CD4-positive, alpha-beta memory T cell (primary cell): Measurements from ENCODE around the gene CD27. TPM values are rescaled to one million over a fixed set of nuclear protein-coding genes. Genes with fewer than 3 reads are reported as not detected.

Experiments
- CTCF ChIA-PET: fragments of 350-600 bp; sonication (Branson Sonifier 250); formaldehyde crosslinking; loops from one replicate; lab custom pipeline; 2021; ENCODE audit warnings: inconsistent platforms; ENCODE audit not compliant: partially characterized antibody; lab: Charles Lee
- POLR2A ChIA-PET: fragments of 350-600 bp; sonication (Branson Sonifier 250); formaldehyde crosslinking; loops from one replicate; lab custom pipeline; 2021; ENCODE audit not compliant: partially characterized antibody; lab: Charles Lee
- DNase-seq, 5 donors: peaks; one replicate each; pipeline versions ENCODE4 v3.0.0 to v3.0.0-alpha.2; 2020 to 2022; ENCODE audit warnings: mixed read lengths in 1 of 5
- H3K27ac ChIP-seq: one replicate; pipeline ENCODE4 v1.7.0; 2013; ENCODE audit warnings: low read depth, low read length
- H3K27me3 ChIP-seq: 2 replicates; pipeline ENCODE4 v1.7.0; 2013; ENCODE audit warnings: mild to moderate bottlenecking, low read length, moderate library complexity; ENCODE audit not compliant: insufficient read depth
- H3K36me3 ChIP-seq: 2 replicates; pipeline ENCODE4 v1.7.0; 2013; ENCODE audit warnings: mild to moderate bottlenecking, low read length, moderate library complexity; ENCODE audit not compliant: insufficient read depth
- H3K4me1 ChIP-seq: 2 replicates; pipeline ENCODE4 v1.7.0; 2013; ENCODE audit warnings: mild to moderate bottlenecking, low read length, moderate library complexity; ENCODE audit not compliant: insufficient read depth
- H3K4me3 ChIP-seq, 2 donors: one replicate each; pipeline ENCODE4 v1.7.0; 2013; ENCODE audit warnings: low read length in 2 of 2, mild to moderate bottlenecking in 1 of 2
- H3K9me3 ChIP-seq, 2 donors: one replicate each; pipeline ENCODE4 v1.7.0; 2013; ENCODE audit warnings: low read length in 2 of 2, control low read depth in 1 of 2; ENCODE audit not compliant: control insufficient read depth in 1 of 2
- H3K27ac Mint-ChIP-seq, 7 donors: one replicate each; pipeline ENCODE4 v1.8.0; 2020 to 2021; ENCODE audit warnings: mixed read lengths in 7 of 7, mild to moderate bottlenecking in 6 of 7, inconsistent platforms in 3 of 7, moderate library complexity in 3 of 7
- H3K27me3 Mint-ChIP-seq, 2 donors: one replicate each; pipeline ENCODE4 v1.8.0; 2020 to 2021; ENCODE audit warnings: mixed read lengths in 2 of 2
- H3K36me3 Mint-ChIP-seq, 2 donors: one replicate each; pipeline ENCODE4 v1.8.0; 2020 to 2021; ENCODE audit warnings: mixed read lengths in 2 of 2, inconsistent platforms in 1 of 2, mild to moderate bottlenecking in 1 of 2
- H3K4me1 Mint-ChIP-seq, 4 donors: one replicate each; pipeline ENCODE4 v1.8.0; 2020 to 2021; ENCODE audit warnings: mixed read lengths in 4 of 4, mild to moderate bottlenecking in 1 of 4
- H3K4me3 Mint-ChIP-seq, 8 donors: one replicate each; pipeline ENCODE4 v1.8.0; 2020 to 2021; ENCODE audit warnings: mixed read lengths in 8 of 8, mild to moderate bottlenecking in 7 of 8, moderate library complexity in 6 of 8, inconsistent platforms in 3 of 8
- H3K9me3 Mint-ChIP-seq, 8 donors: one replicate each; pipeline ENCODE4 v1.8.0; 2020 to 2021; ENCODE audit warnings: mixed read lengths in 8 of 8, mild to moderate bottlenecking in 5 of 8, inconsistent platforms in 3 of 8, moderate library complexity in 1 of 8
- intact Hi-C: fragments of 100-400 bp; cut with micrococcal nuclease; formaldehyde crosslinking; loops from one replicate; pipeline ENCODE4 v1.15.1; 2023
- polyA plus RNA-seq, 2 donors: library from polyadenylated mRNA; unstranded; fragments of 300-500 nt; fragmentation: Illumina TruSeq; gene quantifications; one replicate each; pipeline ENCODE4 v1.2.3, GENCODE V29; 2021
- total RNA-seq, 2 experiments: library from RNA; stranded (reverse); gene quantifications; one replicate each; pipeline ENCODE4 v1.2.3, GENCODE V29; 2021

CD27 gene
- total and polyA plus RNA-seq, 4 experiments from 2014 or later, result 117 to 402 (median 233) TPM

DNA sequence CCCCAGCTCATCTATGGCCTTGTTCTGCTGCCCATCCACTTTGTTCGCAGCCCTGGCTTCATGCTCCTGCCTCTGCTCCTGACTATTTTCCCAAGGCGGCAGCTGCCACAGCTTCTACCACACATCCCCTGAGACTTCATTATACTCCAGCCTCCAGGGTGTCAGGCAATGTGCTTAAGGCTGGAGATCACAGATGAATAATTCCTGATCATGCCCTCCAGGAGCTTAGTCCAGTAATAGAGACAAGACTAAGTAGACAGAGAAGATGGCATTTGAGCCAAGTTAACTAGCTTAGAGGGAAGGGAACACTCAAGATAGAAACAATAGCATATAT, 14.2 kb downstream of the CD27 start:
- peaks cover 77% of the 10 kb centered on the region for H3K4me1 ChIP-seq
- H3K36me3 ChIP-seq, result peaks cover 41% of the 10 kb centered on the region
- CTCF ChIA-PET, result interaction anchor here (4.1 to 10.5 kb wide), 4 partner anchors 10 to 123 kb away, joined by 15 to 341 read pairs (median 190); partner anchors contain the start of genes CD27 and TAPBPL
- intact Hi-C loops, result no loop called here
- peaks cover 52 to 70% of the 10 kb centered on the region in 2 donors for H3K36me3 Mint-ChIP-seq
- no peaks in the 10 kb centered on the region for H3K9me3 Mint-ChIP-seq
- no peaks in the 10 kb centered on the region for H3K27me3 Mint-ChIP-seq
- no peak for DNase-seq
- peak overlapping the region; percentile 33 for H3K27ac ChIP-seq
- H3K9me3 ChIP-seq, result no peaks in the 10 kb centered on the region
- no peaks in the 10 kb centered on the region for H3K27me3 ChIP-seq
- H3K4me1 Mint-ChIP-seq, result peaks cover 61 to 88% (median 75%) of the 10 kb centered on the region in 4 donors
- H3K4me3 Mint-ChIP-seq, result peak overlapping the region in 4 of 8 donors; percentile 30 to 63 (median 44)
- POLR2A ChIA-PET, result interaction anchor here (1.3 to 10.7 kb wide), 6 partner anchors 9 to 77 kb away, joined by 4 to 728 read pairs (median 138); partner anchors contain the start of genes CD27, GAPDH, MRPL51 and NCAPD2
- peak overlapping the region; percentile 81 to 93 (median 88) for H3K27ac Mint-ChIP-seq
- no peak overlapping the region for H3K4me3 ChIP-seq

DNA sequence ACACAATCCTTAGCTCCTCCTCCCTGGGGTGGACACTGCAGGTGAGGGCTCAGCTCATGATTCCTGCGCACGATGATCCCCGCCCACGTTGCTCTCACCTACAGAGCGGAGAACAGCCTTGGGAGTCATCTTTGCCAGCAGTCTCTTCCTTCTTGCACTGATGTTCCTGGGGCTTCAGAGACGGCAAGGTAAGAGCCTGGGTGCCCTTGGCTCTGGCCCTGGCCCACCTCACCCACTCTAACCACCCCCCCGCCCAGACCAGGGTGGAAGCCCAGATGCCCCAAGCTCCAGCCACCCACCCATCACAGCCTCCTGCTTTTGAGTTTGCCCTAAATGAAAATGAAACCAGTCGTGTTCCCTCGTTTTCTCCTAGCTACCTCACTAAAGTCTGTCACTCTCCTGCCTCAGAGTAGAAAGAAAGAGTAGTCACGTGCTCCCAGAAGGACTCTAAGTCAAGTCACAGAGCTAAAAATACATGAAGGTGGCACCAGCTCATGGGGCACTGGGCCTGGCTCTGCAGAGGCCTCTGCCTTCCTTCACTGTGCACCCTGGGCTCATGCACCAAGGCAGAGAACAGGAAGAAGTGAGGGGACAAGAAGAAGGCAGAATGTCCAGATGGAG, 16.1 kb downstream of the CD27 start:
- Mint-ChIP-seq H3K36me3 (peaks cover 58 to 71% of the 10 kb centered on the region in 2 donors), H3K27me3 (no peaks in the 10 kb centered on the region), H3K4me3 (peak overlapping the region; percentile 53 to 89 (median 80)), H3K9me3 (no peaks in the 10 kb centered on the region), H3K27ac (peak overlapping the region; percentile 90 to 99 (median 98)), H3K4me1 (peaks cover 64 to 90% (median 79%) of the 10 kb centered on the region in 4 donors)
- intact Hi-C loops, result loop anchor here (1.0 kb wide), 1 partner anchor 9 kb away; the partner anchor contains the start of gene TAPBPL
- ChIA-PET POLR2A (interaction anchor here (1.0 to 10.7 kb wide), 12 partner anchors 10 to 367 kb away, joined by 3 to 728 read pairs (median 58); partner anchors contain the start of genes CD27, GAPDH, IFFO1 and MRPL51), CTCF (interaction anchor here (0.8 to 10.5 kb wide), 10 partner anchors 10 to 138 kb away, joined by 3 to 341 read pairs (median 13); partner anchors contain the start of genes CD27, GAPDH, MRPL51 and TAPBPL)
- Histone ChIP-seq H3K27me3 (no peaks in the 10 kb centered on the region), H3K36me3 (peaks cover 45% of the 10 kb centered on the region), H3K4me3 (peak overlapping the region; percentile 27 to 42), H3K27ac (peak overlapping the region; percentile 82), H3K4me1 (peaks cover 82% of the 10 kb centered on the region), H3K9me3 (no peaks in the 10 kb centered on the region)
- DNase-seq, result peak in 4 of 5 donors; percentile 41 to 67 (median 52)

DNA sequence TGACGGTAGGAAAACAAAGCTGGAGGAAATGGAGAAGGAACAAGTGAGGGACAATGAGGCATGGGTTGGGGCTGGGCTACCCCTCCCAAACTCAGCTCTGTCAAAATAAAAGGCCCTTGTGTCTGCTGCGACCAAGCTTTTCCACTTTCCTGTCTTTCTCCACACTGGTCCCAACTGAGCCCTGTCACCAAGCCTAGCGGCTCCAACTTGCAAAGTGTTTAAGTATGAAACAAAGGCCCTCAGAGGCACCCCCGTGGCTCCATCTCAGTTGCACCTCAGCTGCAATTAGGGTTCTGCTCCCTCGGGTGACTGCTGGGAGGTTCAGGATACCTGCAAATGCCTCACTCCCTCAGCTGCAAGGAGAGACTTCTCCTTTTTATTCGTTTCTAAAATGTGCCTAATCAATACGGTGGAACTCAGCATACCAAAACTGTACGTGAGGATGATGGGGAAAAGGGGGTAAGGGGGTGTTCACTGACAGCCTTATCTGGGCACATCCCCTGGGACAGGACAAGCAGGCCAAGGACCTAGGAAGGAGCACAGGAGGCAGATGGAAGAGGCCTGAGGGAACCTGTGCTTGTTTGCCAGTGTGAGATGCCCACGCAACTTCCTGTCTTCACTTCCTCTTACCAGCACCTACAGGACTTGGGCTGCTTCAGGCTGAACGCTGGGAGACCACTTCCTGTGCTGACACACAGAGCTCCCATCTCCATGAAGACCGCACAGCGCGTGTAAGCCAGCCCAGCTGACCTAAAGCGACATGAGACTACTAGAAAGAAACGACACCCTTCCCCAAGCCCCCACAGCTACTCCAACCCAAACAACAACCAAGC, 16.9 kb downstream of the CD27 start:
- peaks cover 65 to 93% (median 80%) of the 10 kb centered on the region in 4 donors for H3K4me1 Mint-ChIP-seq
- H3K36me3 Mint-ChIP-seq, result peaks cover 55 to 71% of the 10 kb centered on the region in 2 donors
- Histone ChIP-seq H3K4me1 (peaks cover 89% of the 10 kb centered on the region), H3K9me3 (no peaks in the 10 kb centered on the region), H3K4me3 (peak overlapping the region in 1 of 2 donors; percentile 42), H3K27me3 (no peaks in the 10 kb centered on the region), H3K27ac (peak overlapping the region; percentile 82), H3K36me3 (peaks cover 52% of the 10 kb centered on the region)
- peak; percentile 82 to 96 (median 86) for DNase-seq
- no peaks in the 10 kb centered on the region for H3K27me3 Mint-ChIP-seq
- intact Hi-C loops, result loop anchor here (1.0 to 2.0 kb wide), 4 partner anchors 9 to 127 kb away; partner anchors contain the start of genes CD27, MRPL51 and TAPBPL
- H3K4me3 Mint-ChIP-seq, result peak overlapping the region; percentile 53 to 89 (median 80)
- POLR2A ChIA-PET, result interaction anchor here (0.9 to 10.7 kb wide), 17 partner anchors 9 to 367 kb away, joined by 3 to 728 read pairs (median 9); partner anchors contain the start of genes CD27, GAPDH, IFFO1 and MRPL51
- H3K27ac Mint-ChIP-seq, result peak overlapping the region; percentile 90 to 99 (median 98)
- no peaks in the 10 kb centered on the region for H3K9me3 Mint-ChIP-seq
- CTCF ChIA-PET, result interaction anchor here (0.7 to 10.5 kb wide), 14 partner anchors 9 to 138 kb away, joined by 3 to 341 read pairs (median 9); partner anchors contain the start of genes CD27, GAPDH, MRPL51 and TAPBPL

DNA sequence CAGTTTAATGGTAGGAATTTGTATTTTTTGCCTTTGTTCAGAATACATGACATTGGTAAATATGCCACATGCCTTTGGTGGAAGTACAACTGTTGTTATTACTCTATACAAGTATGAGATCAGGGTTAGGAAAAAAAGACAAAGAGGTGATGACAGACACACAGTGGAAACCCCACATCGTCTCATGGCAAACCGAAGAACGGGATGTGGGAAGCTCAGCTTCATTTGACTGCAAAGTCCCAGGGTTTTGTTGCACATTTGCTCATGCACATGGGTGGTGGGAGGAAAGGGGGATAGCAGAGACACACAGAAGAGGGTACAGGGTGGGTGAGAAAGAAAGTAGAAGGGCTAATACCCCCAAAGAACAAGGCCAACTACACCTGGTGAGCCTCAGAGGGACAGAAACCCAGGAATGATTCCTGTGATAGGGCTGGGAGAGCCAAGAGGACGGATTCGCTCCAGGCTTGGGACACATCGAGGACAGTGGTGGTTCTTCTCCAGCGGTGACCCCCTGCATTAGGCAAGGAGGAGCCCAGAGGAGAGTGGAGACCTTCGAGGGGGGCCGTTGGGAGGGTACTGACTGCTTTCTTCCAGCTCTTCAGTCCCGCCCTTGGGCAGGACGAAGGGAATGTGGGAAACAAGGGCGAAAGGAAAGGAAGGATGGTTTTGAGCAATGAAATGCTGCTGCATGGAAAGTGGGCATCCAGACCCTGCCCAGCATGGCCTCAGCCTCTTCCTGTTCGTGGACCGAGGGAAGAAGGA, 17.7 kb downstream of the CD27 start:
- peaks cover 89% of the 10 kb centered on the region for H3K4me1 ChIP-seq
- POLR2A ChIA-PET, result interaction anchor here (0.6 to 10.7 kb wide), 19 partner anchors 8 to 497 kb away, joined by 3 to 728 read pairs (median 8); partner anchors contain the start of genes CD27, GAPDH, IFFO1 and MRPL51
- H3K9me3 ChIP-seq, result no peaks in the 10 kb centered on the region
- Mint-ChIP-seq H3K36me3 (peaks cover 50 to 71% of the 10 kb centered on the region in 2 donors), H3K4me3 (peak overlapping the region; percentile 53 to 89 (median 80)), H3K27ac (peak overlapping the region; percentile 90 to 99 (median 98)), H3K9me3 (no peaks in the 10 kb centered on the region), H3K27me3 (no peaks in the 10 kb centered on the region), H3K4me1 (peaks cover 68 to 94% (median 82%) of the 10 kb centered on the region in 4 donors)
- intact Hi-C loops, result loop anchor here (1.0 to 2.0 kb wide), 3 partner anchors 18 to 128 kb away; partner anchors contain the start of genes CD27 and MRPL51
- H3K27me3 ChIP-seq, result no peaks in the 10 kb centered on the region
- peak overlapping the region; percentile 82 for H3K27ac ChIP-seq
- CTCF ChIA-PET, result interaction anchor here (0.7 to 10.5 kb wide), 14 partner anchors 8 to 139 kb away, joined by 3 to 341 read pairs (median 10); partner anchors contain the start of genes CD27, GAPDH, MRPL51 and TAPBPL
- peak overlapping the region in 1 of 2 donors; percentile 28 for H3K4me3 ChIP-seq
- peaks cover 45% of the 10 kb centered on the region for H3K36me3 ChIP-seq
- peak in 1 of 5 donors; percentile 80 for DNase-seq

DNA sequence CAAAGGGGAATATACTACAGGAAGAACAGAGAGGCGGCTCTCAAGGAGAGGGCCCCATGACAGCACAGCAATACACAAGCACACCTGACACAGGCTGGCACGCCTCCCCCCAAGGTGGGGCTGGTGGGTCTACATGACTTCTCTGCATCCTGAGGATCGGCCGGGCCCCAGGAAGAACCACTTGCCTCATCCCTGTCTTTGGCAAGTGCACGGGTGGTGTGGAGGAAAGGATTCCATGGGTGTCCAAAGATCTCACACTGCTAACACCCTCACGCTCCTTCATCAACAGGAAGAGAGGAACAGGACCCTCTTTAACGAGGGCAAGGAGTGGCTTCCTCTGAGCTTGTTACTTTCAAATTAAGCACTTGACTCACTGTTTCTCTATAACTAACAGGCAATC, 18.5 kb downstream of the CD27 start:
- Mint-ChIP-seq H3K27ac (peak overlapping the region; percentile 90 to 99 (median 98)), H3K9me3 (no peaks in the 10 kb centered on the region), H3K36me3 (peaks cover 50 to 73% of the 10 kb centered on the region in 2 donors), H3K4me1 (peaks cover 71 to 97% (median 87%) of the 10 kb centered on the region in 4 donors), H3K27me3 (no peaks in the 10 kb centered on the region), H3K4me3 (peak overlapping the region; percentile 53 to 89 (median 80))
- H3K27ac ChIP-seq, result peak overlapping the region; percentile 82
- no peaks in the 10 kb centered on the region for H3K27me3 ChIP-seq
- H3K4me3 ChIP-seq, result peak overlapping the region; percentile 12 to 28
- no peaks in the 10 kb centered on the region for H3K9me3 ChIP-seq
- intact Hi-C loops, result loop anchor here (2.0 kb wide), 2 partner anchors 30 to 128 kb away; partner anchors contain the start of gene MRPL51
- peaks cover 37% of the 10 kb centered on the region for H3K36me3 ChIP-seq
- peaks cover 92% of the 10 kb centered on the region for H3K4me1 ChIP-seq
- ChIA-PET POLR2A (interaction anchor here (0.7 to 10.7 kb wide), 13 partner anchors 7 to 496 kb away, joined by 3 to 728 read pairs (median 39); partner anchors contain the start of genes CD27, GAPDH, MRPL51 and NCAPD2), CTCF (interaction anchor here (0.9 to 10.5 kb wide), 14 partner anchors 15 to 140 kb away, joined by 3 to 341 read pairs (median 8); partner anchors contain the start of genes CD27, GAPDH, MRPL51 and TAPBPL)
- peak in 3 of 5 donors; percentile 33 to 60 (median 45) for DNase-seq
